ENCODE data around the gene DNAH10.
A peak's percentile ranks its signal among the peaks of the same experiment; 100 is the strongest.

The DNAH10 gene

GRCh38 chr12:123982269-123982668, 220.2 kb downstream of the DNAH10 start:
- DNase-seq, result no peak

DNA sequence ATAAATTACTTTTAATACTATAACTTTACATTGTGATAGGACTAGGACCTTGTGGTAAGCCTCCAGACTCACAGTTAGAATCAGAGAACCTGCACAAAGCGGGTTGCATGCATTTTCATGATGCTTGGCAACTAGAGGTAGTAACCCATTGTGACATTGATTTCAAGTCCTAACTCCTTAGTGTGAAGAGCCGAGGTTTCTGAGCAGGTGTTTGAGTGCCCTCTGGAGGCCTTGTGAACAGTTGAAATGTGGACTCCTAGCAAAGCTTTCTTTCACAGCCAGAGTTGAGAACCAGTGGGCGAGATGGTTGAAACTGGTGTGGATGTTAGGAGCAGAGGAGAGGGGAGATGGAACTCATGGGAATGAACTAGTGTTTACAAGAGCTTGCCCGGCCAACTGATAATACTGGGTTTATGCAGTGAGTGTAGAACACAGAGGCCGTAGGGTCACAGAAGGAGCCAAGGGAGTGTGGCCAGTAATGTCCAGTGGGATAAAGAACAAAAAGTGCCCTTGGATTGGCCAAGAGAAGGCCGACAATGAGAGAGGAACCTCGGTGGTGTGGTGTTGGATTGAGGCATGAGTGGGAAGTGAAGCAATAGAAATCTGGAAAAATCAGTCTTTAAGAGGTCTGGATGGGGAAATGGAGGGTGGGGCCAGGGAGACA, 221.9 kb downstream of the DNAH10 start:
- DNase-seq, result peak; percentile 63

- no peak for DNase-seq
Measured at GRCh38 chr12:123984903-123985302, 222.8 kb downstream of the DNAH10 start.
